Karpas-422 (cell line): ENCODE results near the gene VKORC1. TPM values are rescaled to one million over a fixed set of nuclear protein-coding genes. Genes with fewer than 3 reads are reported as not detected.

Experiments used
- DNase-seq: peaks from one replicate; pipeline ENCODE4 v3.0.0-alpha.2; 2015
- H2AFZ ChIP-seq: fragments of 200-600 bp; sonication (generic); 2 replicates; pipeline ENCODE4 v1.6.1; 2014; ENCODE audit warnings: antibody characterized with exemption, low read length, mixed read lengths
- H3K27ac ChIP-seq: fragments of 200-600 bp; sonication (generic); 2 replicates; pipeline ENCODE4 v1.5.1; 2014; ENCODE audit warnings: mild to moderate bottlenecking, low read length, moderate library complexity
- H3K27me3 ChIP-seq: fragments of 200-600 bp; sonication (generic); 2 replicates; pipeline ENCODE4 v1.6.1; 2014; ENCODE audit warnings: low read length, mixed read lengths
- H3K36me3 ChIP-seq: fragments of 200-600 bp; sonication (generic); 2 replicates; pipeline ENCODE4 v1.6.1; 2014; ENCODE audit warnings: low read length, mixed read lengths; ENCODE audit not compliant: insufficient read depth
- H3K4me1 ChIP-seq: fragments of 200-600 bp; sonication (generic); 2 replicates; pipeline ENCODE4 v1.6.1; 2014; ENCODE audit warnings: mild to moderate bottlenecking, low read length, mixed read lengths
- H3K4me2 ChIP-seq: fragments of 200-600 bp; sonication (generic); 2 replicates; pipeline ENCODE4 v1.6.1; 2014; ENCODE audit warnings: low read length, low read depth, mild to moderate bottlenecking; ENCODE audit not compliant: poor library complexity, severe bottlenecking
- H3K4me3 ChIP-seq: fragments of 200-600 bp; sonication (generic); 2 replicates; pipeline ENCODE4 v1.5.1; 2014; ENCODE audit warnings: mild to moderate bottlenecking, antibody characterized with exemption, low read length, mixed read lengths
- H3K79me2 ChIP-seq: fragments of 200-600 bp; sonication (generic); 2 replicates; pipeline ENCODE4 v1.6.1; 2014; ENCODE audit warnings: mild to moderate bottlenecking, low read length, mixed read lengths
- H3K9ac ChIP-seq: fragments of 200-600 bp; sonication (generic); 2 replicates; pipeline ENCODE4 v1.6.0; 2014; ENCODE audit warnings: low read length
- H3K9me2 ChIP-seq: fragments of 200-600 bp; sonication (generic), shearing (Covaris generic); replicated peaks from 2 replicates; pipeline ENCODE4 v1.6.0; 2014; ENCODE audit warnings: mild to moderate bottlenecking, low read length, moderate library complexity; ENCODE audit not compliant: insufficient read depth
- H3K9me3 ChIP-seq: fragments of 300-700, 200-600 bp; sonication (generic); 2 replicates; pipeline ENCODE4 v1.6.1; 2014; ENCODE audit warnings: low read length, mixed read lengths
- H4K20me1 ChIP-seq: fragments of 200-600 bp; sonication (generic); 2 replicates; pipeline ENCODE4 v1.6.1; 2014; ENCODE audit warnings: mild to moderate bottlenecking, antibody characterized with exemption, low read length, low read depth; ENCODE audit not compliant: insufficient read depth
- total RNA-seq: library from RNA; depleted of rRNA; stranded (reverse); fragments of >200 nt; shearing (Covaris generic); gene quantifications from 2 replicates; pipeline ENCODE4 v1.2.3, GENCODE V29; 2014; ENCODE audit warnings: low replicate concordance

The VKORC1 gene
- total RNA-seq, 1 experiment from 2014 or later, result 70.2 TPM

DNA sequence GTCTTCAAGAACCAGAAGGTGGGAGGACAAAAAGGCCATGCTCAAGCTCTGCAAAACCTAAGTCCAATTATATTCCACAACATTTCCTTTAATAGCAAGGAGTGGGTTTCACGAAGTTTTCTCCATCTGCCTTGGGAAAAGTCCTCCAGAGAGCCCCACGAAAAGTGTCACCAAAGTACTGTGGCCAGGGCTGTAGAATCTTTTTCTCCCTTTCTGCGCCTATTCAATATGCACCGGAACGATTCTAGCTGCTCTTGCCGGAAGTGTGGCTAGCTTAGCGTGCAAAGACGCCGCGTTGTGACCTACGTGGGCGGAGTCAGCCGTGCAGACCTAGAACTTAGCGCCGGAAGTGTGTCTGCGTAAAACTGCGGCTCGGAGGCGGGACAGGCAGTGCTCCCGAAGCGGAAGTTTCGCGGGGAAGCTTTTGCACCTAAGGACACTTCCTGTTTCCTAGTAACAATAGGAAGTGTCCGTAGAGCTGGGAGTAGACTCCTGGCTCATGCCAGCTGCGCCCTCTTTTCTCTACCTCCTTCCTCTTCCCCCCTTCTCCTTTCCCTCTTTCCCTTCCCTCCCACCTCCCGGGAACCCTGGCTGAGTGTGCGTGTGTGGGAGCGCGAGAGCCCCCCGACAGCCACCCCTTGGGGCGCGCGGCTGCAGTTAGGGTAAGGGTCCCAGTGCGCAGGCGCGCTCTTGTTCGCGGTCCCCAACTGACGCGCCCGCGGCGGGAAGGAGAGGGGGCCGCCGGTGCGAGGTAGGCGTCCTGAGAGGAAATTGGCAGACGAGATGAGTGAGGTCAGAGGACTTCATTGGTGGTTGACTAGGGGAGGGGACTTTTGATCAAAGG is 20.4 kb downstream of the VKORC1 start, which contains the start of the genes ZNF646 and ZNF668:
ZNF646 (plus strand) TSS at position 453 of the 844 bp plus-strand sequence. CDS start 1,903 bp downstream, outside the sequence.
ZNF668 (minus strand) TSS at position 271 of the 844 bp plus-strand sequence. CDS start 9,781 bp downstream, outside the sequence.
- peak; percentile 100 for DNase-seq
- H4K20me1 ChIP-seq, result peaks cover 6% of the 10 kb centered on the region; the same call in 1 of the 2 replicates
- no peaks in the 10 kb centered on the region for H3K9me2 ChIP-seq
- peaks cover 68% of the 10 kb centered on the region for H3K79me2 ChIP-seq
- 0 out of 2 replicates have a peak, but pooled peaks cover 6% of the 10 kb centered on the region for H3K36me3 ChIP-seq
- H3K4me3 ChIP-seq, result peak within 1 kb of the TSS; percentile 94
- no peaks in the 10 kb centered on the region for H3K27me3 ChIP-seq
- peak within 1 kb of the TSS; percentile 80 for H3K27ac ChIP-seq
- H3K9me3 ChIP-seq, result no peaks in the 10 kb centered on the region
- H2AFZ ChIP-seq, result peak within 1 kb of the TSS; percentile 64; the same call in 1 of the 2 replicates
- peak within 1 kb of the TSS; percentile 90 for H3K4me2 ChIP-seq
- H3K9ac ChIP-seq, result peak within 1 kb of the TSS; percentile 90
- peaks cover 24% of the 10 kb centered on the region for H3K4me1 ChIP-seq

DNA sequence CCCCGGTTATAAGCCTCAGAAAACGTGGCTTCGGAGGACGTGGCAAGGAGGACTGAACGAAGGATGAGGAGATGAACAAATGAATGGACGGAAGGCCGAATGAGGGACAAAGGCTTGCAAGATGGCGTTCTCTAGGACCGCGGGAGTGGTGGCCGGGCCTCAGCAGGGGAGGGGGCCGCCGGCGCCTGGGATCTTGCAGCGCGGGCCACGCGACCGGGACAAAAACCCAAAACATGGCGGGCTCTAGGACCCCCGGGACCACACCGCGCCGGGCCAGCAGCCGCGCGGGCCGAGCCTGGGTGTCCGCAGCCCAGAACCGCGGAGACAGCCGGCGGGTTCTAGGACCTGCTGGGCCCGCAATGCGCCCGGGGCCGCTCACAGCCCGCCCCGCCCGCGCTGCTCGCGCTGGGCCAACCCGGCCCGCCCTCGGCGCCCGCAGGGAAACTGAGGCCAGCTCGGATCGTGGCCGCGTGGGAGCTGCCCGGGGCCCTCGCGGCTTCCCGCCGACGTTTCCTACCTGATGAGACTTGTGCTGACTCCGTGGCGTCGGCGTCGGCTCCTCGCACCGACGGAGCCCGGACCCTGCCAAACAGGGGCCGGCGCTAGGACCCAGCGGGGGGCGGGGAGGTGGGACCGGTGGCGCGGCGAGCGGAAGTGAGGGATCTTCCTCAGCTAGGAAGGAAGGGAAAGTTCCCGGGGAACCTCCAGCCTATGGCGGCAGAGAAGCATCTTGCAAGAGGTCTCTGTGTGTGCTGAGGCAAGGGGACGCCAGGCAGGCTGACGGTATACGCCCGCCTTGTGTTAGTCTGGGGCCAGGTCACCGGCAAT is 21.2 kb downstream of the VKORC1 start:
- no peaks in the 10 kb centered on the region for H3K9me2 ChIP-seq
- H3K36me3 ChIP-seq, result 0 out of 2 replicates have a peak, but pooled peaks cover 6% of the 10 kb centered on the region
- H2AFZ ChIP-seq, result peak overlapping the region; percentile 64; the same call in 1 of the 2 replicates
- no peaks in the 10 kb centered on the region for H3K9me3 ChIP-seq
- peak overlapping the region; percentile 90 for H3K9ac ChIP-seq
- DNase-seq, result peak; percentile 95
- H3K4me3 ChIP-seq, result peak overlapping the region; percentile 94
- H3K4me2 ChIP-seq, result peak overlapping the region; percentile 90
- peaks cover 6% of the 10 kb centered on the region; the same call in 1 of the 2 replicates for H4K20me1 ChIP-seq
- H3K79me2 ChIP-seq, result peaks cover 74% of the 10 kb centered on the region
- H3K4me1 ChIP-seq, result peaks cover 24% of the 10 kb centered on the region
- no peaks in the 10 kb centered on the region for H3K27me3 ChIP-seq
- H3K27ac ChIP-seq, result peak overlapping the region; percentile 80

DNA sequence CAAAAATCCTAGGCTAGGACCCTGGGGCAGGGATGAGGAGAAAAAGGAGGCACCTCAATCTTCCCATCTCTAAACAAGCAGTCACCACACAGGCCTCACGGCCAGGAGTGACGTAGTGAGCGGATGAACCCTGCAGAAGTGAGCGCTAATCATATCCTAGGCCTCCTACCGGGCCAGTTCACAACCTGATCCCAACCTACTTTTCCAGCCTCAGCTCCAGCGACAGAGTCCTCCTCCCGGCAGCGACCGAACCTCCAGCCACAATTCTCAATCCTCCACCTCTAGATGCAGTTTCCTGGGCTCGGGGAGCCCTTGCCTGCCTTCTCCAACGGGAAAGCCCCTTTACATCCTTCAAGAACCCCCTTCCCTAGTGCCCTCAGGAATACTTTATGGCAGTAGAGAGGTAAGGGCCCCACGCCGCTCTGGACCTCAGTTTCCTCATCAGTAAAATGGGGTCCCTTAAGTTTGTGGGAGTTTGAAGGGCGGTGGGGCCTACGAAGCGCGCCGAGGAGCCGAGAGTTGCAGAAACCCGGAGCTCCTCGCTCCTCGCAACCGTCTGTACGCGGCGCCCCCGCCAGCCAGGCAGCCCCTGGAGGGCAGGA is 22.0 kb downstream of the VKORC1 start:
- H3K9me2 ChIP-seq, result no peaks in the 10 kb centered on the region
- H4K20me1 ChIP-seq, result peaks cover 6% of the 10 kb centered on the region; the same call in 1 of the 2 replicates
- 0 out of 2 replicates have a peak, but pooled peaks cover 6% of the 10 kb centered on the region for H3K36me3 ChIP-seq
- peak; percentile 76 for DNase-seq
- H3K4me1 ChIP-seq, result peaks cover 24% of the 10 kb centered on the region
- peak overlapping the region; percentile 80 for H3K27ac ChIP-seq
- no peaks in the 10 kb centered on the region for H3K27me3 ChIP-seq
- peak overlapping the region; percentile 94 for H3K4me3 ChIP-seq
- H3K9ac ChIP-seq, result peak overlapping the region; percentile 90
- H2AFZ ChIP-seq, result peak overlapping the region; percentile 64; the same call in 1 of the 2 replicates
- no peaks in the 10 kb centered on the region for H3K9me3 ChIP-seq
- H3K4me2 ChIP-seq, result peak overlapping the region; percentile 90
- peaks cover 73% of the 10 kb centered on the region for H3K79me2 ChIP-seq

DNA sequence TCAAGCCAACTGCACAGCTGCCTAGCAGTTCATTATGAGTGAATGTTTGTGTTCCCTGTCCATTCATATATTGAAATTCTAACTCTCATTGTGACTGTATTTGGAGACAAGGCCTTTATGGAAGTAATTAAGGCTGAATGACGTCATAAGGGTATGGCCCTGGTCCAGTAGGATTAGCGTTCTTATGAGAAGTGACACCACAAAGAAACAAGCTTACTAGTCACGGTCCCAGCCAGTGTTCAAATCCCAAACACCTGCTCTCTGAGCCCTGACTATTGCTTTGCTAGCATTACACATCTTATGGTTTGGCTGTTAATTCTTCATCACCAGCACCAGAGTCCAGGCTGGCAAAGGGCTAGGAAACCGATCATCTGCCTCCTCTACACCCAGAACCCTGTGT is 22.7 kb downstream of the VKORC1 start:
- Histone ChIP-seq H3K79me2 (peaks cover 75% of the 10 kb centered on the region), H3K9me3 (no peaks in the 10 kb centered on the region), H3K27me3 (no peaks in the 10 kb centered on the region), H3K4me1 (peaks cover 24% of the 10 kb centered on the region), H4K20me1 (peaks cover 6% of the 10 kb centered on the region; the same call in 1 of the 2 replicates), H2AFZ (no peak overlapping the region), H3K9ac (peak overlapping the region; percentile 90), H3K27ac (no peak overlapping the region), H3K9me2 (no peaks in the 10 kb centered on the region), H3K4me2 (peak overlapping the region; percentile 90), H3K36me3 (0 out of 2 replicates have a peak, but pooled peaks cover 4% of the 10 kb centered on the region), H3K4me3 (peak overlapping the region; percentile 94)
- DNase-seq, result no peak

DNA sequence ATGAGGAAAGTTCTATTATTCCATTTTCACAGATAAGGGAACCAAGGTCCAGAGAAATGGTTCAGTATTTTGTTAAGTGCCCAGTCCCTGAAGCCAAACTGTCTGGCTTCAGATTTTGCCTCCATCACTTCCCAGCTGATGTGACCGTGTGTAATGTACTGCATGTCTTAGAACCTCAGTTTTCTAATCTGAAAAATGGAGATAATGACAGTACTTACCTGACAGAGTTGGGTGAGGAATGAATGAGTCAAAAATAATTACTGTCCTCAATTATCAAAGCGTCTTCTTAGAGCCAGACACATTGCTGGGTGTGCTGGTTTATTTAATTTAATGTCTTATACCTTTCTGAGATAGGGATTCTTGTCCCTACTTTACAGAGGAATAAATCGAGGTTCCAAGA is 27.3 kb downstream of the VKORC1 start:
- Histone ChIP-seq H2AFZ (no peak overlapping the region), H4K20me1 (no peaks in the 10 kb centered on the region), H3K9me2 (no peaks in the 10 kb centered on the region), H3K9ac (no peak overlapping the region), H3K79me2 (peaks cover 60% of the 10 kb centered on the region), H3K4me1 (peaks cover 10% of the 10 kb centered on the region), H3K27me3 (no peaks in the 10 kb centered on the region), H3K27ac (no peak overlapping the region), H3K36me3 (no peaks in the 10 kb centered on the region), H3K4me3 (no peak overlapping the region), H3K9me3 (no peaks in the 10 kb centered on the region), H3K4me2 (no peak overlapping the region)
- no peak for DNase-seq

DNA sequence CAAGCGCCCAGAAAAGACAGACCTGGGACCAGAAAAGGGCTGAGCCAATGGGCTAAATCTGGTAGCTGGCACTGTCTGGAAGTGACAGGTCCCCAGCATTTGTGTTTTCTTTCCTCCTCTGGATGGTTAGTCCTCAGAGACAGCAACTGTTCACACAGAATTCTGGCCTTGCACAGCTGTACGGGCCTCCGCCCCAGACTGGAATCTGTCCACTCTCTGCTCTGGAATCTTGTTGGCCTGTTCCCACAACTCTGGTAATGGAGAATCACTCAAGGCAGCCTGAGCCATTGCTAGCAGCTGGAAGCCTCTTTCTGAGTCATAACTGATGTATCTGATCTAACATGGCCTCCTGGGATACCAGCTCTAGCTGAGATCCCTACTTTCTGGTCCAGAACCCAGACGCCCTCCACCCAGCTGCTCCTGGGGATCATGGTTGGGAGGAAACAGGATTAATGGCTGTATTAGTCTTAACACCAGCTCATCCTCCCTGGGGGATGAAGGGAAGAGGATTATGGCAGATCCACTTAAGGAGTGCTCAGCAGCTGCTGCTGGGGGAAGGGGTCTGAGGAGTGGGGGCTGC is 29.6 kb downstream of the VKORC1 start:
- Histone ChIP-seq H3K9ac (no peak overlapping the region), H3K4me1 (no peaks in the 10 kb centered on the region), H3K4me2 (no peak overlapping the region), H3K9me2 (no peaks in the 10 kb centered on the region), H2AFZ (no peak overlapping the region), H3K27me3 (no peaks in the 10 kb centered on the region), H3K27ac (no peak overlapping the region), H3K79me2 (peaks cover 44% of the 10 kb centered on the region), H3K36me3 (0 out of 2 replicates have a peak, but pooled peaks cover 3% of the 10 kb centered on the region), H4K20me1 (no peaks in the 10 kb centered on the region), H3K9me3 (no peaks in the 10 kb centered on the region), H3K4me3 (no peak overlapping the region)
- DNase-seq, result no peak

DNA sequence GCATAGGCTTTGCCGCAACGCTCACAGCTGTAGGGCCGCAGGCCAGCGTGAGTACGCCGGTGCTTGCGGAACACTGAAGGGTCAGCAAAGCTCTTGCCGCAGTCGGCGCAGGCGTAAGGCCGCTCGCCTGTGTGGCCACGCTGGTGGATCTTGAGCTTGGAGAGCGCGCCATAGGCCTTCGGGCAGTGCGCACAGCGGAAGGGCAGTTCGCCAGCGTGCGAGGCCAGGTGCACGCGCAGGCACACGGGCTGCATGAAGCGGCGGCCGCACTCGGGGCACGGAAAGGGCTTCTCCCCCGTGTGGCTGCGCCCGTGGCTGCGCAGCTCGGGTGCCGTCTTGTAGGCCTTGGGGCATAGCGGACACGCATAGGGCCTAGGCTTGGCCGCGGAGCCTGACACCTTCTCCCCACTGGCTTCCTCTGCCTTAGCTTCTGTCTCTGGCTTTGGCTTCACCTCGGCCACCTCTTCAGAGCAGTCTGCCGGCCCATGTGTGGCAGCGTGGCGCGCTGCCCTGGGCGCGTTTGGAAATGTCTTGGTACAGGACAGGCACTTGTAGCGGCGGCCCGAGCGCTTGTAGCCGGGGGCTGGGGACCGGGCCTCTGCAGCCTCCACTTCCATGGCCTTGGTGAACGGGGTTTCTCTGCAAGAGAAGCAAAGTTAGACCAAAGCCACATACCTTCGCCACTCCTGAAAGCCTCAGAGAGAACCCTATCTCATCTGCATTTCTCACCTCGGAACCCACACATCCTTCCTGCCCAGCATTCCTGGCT is 30.6 kb downstream of the VKORC1 start:
- H3K79me2 ChIP-seq, result peaks cover 39% of the 10 kb centered on the region
- no peak overlapping the region for H2AFZ ChIP-seq
- H3K4me1 ChIP-seq, result no peaks in the 10 kb centered on the region
- no peak overlapping the region for H3K9ac ChIP-seq
- H3K4me2 ChIP-seq, result no peak overlapping the region
- H3K27ac ChIP-seq, result no peak overlapping the region
- H3K27me3 ChIP-seq, result no peaks in the 10 kb centered on the region
- no peak overlapping the region for H3K4me3 ChIP-seq
- DNase-seq, result no peak
- 0 out of 2 replicates have a peak, but pooled peaks cover 3% of the 10 kb centered on the region for H3K36me3 ChIP-seq
- no peaks in the 10 kb centered on the region for H3K9me2 ChIP-seq
- no peaks in the 10 kb centered on the region for H3K9me3 ChIP-seq
- no peaks in the 10 kb centered on the region for H4K20me1 ChIP-seq
